Neural progenitor cell (in vitro differentiated cells): ENCODE measurements around the gene RHOD. TPM values are rescaled to one million over a fixed set of nuclear protein-coding genes. Genes with fewer than 3 reads are reported as not detected.

Experiments
- DNase-seq: peaks from one replicate; pipeline ENCODE4 v3.0.0-alpha.2; 2016; ENCODE audit warnings: low spot score
- H2AFZ ChIP-seq: fragments of 200-600 bp; sonication (generic); replicated peaks from 2 replicates; pipeline ENCODE4 v1.6.1; 2016; ENCODE audit warnings: antibody characterized with exemption
- H3F3A ChIP-seq: fragments of 200-600 bp; sonication (generic); 2 replicates; pipeline ENCODE4 v1.6.1; 2016; ENCODE audit warnings: antibody characterized with exemption, low read depth
- H3K27ac ChIP-seq: fragments of 200-600 bp; sonication (generic); 2 replicates; pipeline ENCODE4 v1.5.1; 2016; ENCODE audit warnings: mild to moderate bottlenecking
- H3K27me3 ChIP-seq: fragments of 200-600 bp; sonication (generic); 2 replicates; pipeline ENCODE4 v1.6.1; 2016; ENCODE audit warnings: mild to moderate bottlenecking, moderate library complexity
- H3K36me3 ChIP-seq: fragments of 200-600 bp; sonication (generic); 2 replicates; pipeline ENCODE4 v1.5.1; 2016
- H3K4me1 ChIP-seq: fragments of 200-600 bp; sonication (generic); 2 replicates; pipeline ENCODE4 v1.6.1; 2016; ENCODE audit warnings: mixed run types
- H3K4me2 ChIP-seq: fragments of 200-600 bp; sonication (generic); 2 replicates; pipeline ENCODE4 v1.6.1; 2016
- H3K4me3 ChIP-seq: fragments of 200-600 bp; sonication (generic); 2 replicates; pipeline ENCODE4 v1.5.1; 2016
- H3K79me2 ChIP-seq: fragments of 200-600 bp; sonication (generic); 2 replicates; pipeline ENCODE4 v1.6.1; 2016; ENCODE audit warnings: low read depth
- H3K9ac ChIP-seq: fragments of 200-600 bp; sonication (generic); 2 replicates; pipeline ENCODE4 v1.6.1; 2016
- H3K9me3 ChIP-seq: fragments of 200-600 bp; sonication (generic); 2 replicates; pipeline ENCODE4 v1.5.1; 2016; ENCODE audit warnings: low read depth
- H4K20me1 ChIP-seq: fragments of 200-600 bp; sonication (generic); 2 replicates; pipeline ENCODE4 v1.6.1; 2016; ENCODE audit warnings: low read depth
- H3K27ac Mint-ChIP-seq: 3 replicates; pipeline ENCODE4 v1.8.0; 2021; ENCODE audit warnings: mixed read lengths
- H3K27me3 Mint-ChIP-seq: 2 replicates; pipeline ENCODE4 v1.8.0; 2022; ENCODE audit warnings: low read depth, mild to moderate bottlenecking, inconsistent platforms, moderate library complexity, mixed read lengths; ENCODE audit not compliant: insufficient read depth
- H3K36me3 Mint-ChIP-seq: 3 replicates; pipeline ENCODE4 v1.8.0; 2021; ENCODE audit warnings: mixed read lengths
- H3K4me1 Mint-ChIP-seq: 3 replicates; pipeline ENCODE4 v1.8.0; 2021; ENCODE audit warnings: mixed read lengths
- H3K4me3 Mint-ChIP-seq: 3 replicates; pipeline ENCODE4 v1.8.0; 2021; ENCODE audit warnings: mild to moderate bottlenecking, moderate library complexity, mixed read lengths
- H3K9me3 Mint-ChIP-seq: 3 replicates; pipeline ENCODE4 v1.8.0; 2020; ENCODE audit warnings: mixed read lengths
- CTCF ChIP-seq: fragments of 200-600 bp; sonication (generic); IDR thresholded peaks from 2 replicates; pipeline ENCODE4 v1.5.1; 2017; ENCODE audit warnings: antibody characterized with exemption, mild to moderate bottlenecking
- EZH2 ChIP-seq: fragments of 200-600 bp; sonication (generic); IDR thresholded peaks from 2 replicates; pipeline ENCODE4 v1.6.1; 2017; ENCODE audit warnings: antibody characterized with exemption, mild to moderate bottlenecking, moderate library complexity
- EZH2phosphoT487 ChIP-seq: fragments of 200-600 bp; sonication (generic); IDR thresholded peaks from 2 replicates; pipeline ENCODE4 v1.6.1; 2017; ENCODE audit warnings: antibody characterized with exemption
- total RNA-seq: library from RNA; depleted of rRNA; stranded (reverse); fragments of >200 nt; gene quantifications from 2 replicates; pipeline ENCODE4 v1.2.3, GENCODE V29; 2015; ENCODE audit warnings: low replicate concordance

The RHOD gene
- total RNA-seq, 1 donor from 2014 or later, result 6.6 TPM

DNA sequence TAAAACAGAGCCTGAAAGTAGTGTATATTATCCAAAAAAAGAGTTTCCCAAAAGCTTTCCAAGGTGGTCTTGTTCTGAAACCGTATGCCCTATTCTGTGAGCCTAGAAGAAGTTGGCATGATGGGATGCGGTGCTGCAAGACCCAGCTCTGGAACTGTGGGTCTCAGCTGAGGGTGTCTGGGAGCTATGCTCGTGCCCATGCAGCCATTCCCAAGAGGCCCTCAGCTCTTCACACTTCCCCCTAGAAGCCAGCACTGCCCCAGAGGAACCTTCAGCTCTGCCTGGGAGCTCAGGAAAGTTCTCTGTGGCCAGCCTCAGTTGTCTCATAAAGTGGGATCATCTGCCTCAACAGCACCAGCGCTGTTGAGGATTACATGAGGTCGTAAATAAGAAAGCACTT is 40.1 kb upstream of the RHOD start:
- H3K36me3 Mint-ChIP-seq, result no peaks in the 10 kb centered on the region
- H3K9me3 Mint-ChIP-seq, result no peaks in the 10 kb centered on the region
- Histone ChIP-seq H3K4me3 (no peak overlapping the region), H4K20me1 (no peaks in the 10 kb centered on the region), H3K4me2 (no peak overlapping the region), H3K79me2 (no peaks in the 10 kb centered on the region), H3K36me3 (no peaks in the 10 kb centered on the region), H3K4me1 (no peaks in the 10 kb centered on the region), H3K27me3 (peaks cover 5% of the 10 kb centered on the region), H2AFZ (no peak overlapping the region), H3K27ac (no peak overlapping the region), H3F3A (no peaks in the 10 kb centered on the region), H3K9me3 (no peaks in the 10 kb centered on the region), H3K9ac (no peak overlapping the region)
- no peak overlapping the region for H3K27ac Mint-ChIP-seq
- H3K4me3 Mint-ChIP-seq, result no peak overlapping the region
- DNase-seq, result no peak
- peaks cover 18% of the 10 kb centered on the region for H3K27me3 Mint-ChIP-seq
- TF ChIP-seq CTCF, result no peak
- TF ChIP-seq EZH2, result no peak
- TF ChIP-seq EZH2phosphoT487, result no peak
- peaks cover 11% of the 10 kb centered on the region for H3K4me1 Mint-ChIP-seq

DNA sequence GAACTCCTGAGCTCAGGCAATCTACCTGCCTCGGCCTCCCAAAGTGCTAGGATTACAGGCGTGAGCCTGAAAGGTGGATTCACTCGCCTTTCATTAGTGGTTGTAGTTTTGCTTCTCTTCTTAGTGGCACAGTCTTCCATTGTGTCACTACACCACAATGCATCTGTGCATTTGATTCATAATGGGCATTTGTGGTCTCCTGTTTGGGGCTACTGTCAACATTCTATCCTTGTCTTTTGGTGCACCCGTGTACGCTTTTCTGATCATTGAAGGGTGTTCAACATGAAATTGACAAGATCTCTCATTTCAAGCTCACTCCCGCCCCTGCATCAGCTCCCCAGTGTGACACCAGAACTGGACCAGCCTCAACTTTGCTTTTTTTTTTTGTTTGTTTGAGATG is 35.7 kb upstream of the RHOD start:
- no peak overlapping the region for H3K27ac Mint-ChIP-seq
- no peak overlapping the region for H3K4me3 ChIP-seq
- no peak overlapping the region for H3K9ac ChIP-seq
- no peak overlapping the region for H3K27ac ChIP-seq
- peaks cover 6% of the 10 kb centered on the region for H3F3A ChIP-seq
- no peaks in the 10 kb centered on the region for H3K36me3 Mint-ChIP-seq
- no peak overlapping the region for H3K4me2 ChIP-seq
- no peaks in the 10 kb centered on the region for H3K9me3 Mint-ChIP-seq
- no peak for DNase-seq
- H3K9me3 ChIP-seq, result no peaks in the 10 kb centered on the region
- peaks cover 13% of the 10 kb centered on the region for H4K20me1 ChIP-seq
- no peaks in the 10 kb centered on the region for H3K79me2 ChIP-seq
- H2AFZ ChIP-seq, result no peak overlapping the region
- no peaks in the 10 kb centered on the region for H3K36me3 ChIP-seq
- no peak for TF ChIP-seq CTCF
- peaks cover 9% of the 10 kb centered on the region for H3K4me1 ChIP-seq
- H3K27me3 Mint-ChIP-seq, result peaks cover 42% of the 10 kb centered on the region
- H3K4me3 Mint-ChIP-seq, result no peak overlapping the region
- peaks cover 49% of the 10 kb centered on the region for H3K27me3 ChIP-seq
- H3K4me1 Mint-ChIP-seq, result peaks cover 5% of the 10 kb centered on the region

DNA sequence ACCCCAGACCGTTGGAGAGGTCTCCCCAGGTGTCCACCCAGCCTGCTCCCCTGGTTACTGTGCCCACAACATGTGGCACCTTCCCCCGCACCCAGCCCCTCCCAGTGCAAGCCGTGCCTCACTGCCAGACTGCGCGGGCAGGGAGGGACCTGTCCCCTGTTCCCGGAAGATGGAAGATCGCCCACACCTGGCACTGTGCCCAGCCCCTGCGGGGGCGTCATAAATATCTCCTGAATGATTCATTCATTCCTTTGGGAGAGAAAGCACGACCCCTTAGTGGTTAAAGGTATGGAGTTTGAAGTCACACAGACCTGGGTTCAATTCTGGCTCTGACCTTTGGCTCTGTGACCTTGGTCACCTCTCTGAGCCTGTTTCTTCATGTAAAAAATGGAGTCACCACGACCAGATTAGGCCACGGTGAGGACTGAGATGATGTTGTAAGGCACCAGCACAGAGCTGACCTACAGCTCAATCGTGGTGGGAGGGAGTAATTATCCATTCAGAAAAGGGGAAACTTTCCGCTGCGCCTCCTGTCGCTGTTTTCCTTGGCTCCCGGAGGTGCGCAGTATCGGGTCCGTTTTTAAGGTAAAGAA is 34.2 kb upstream of the RHOD start:
- H3K4me1 ChIP-seq, result peaks cover 9% of the 10 kb centered on the region
- peak overlapping the region; percentile 90 for H2AFZ ChIP-seq
- no peak overlapping the region for H3K9ac ChIP-seq
- H3K9me3 Mint-ChIP-seq, result no peaks in the 10 kb centered on the region
- no peak overlapping the region for H3K27ac Mint-ChIP-seq
- H3K36me3 ChIP-seq, result no peaks in the 10 kb centered on the region
- H3K79me2 ChIP-seq, result no peaks in the 10 kb centered on the region
- H3K9me3 ChIP-seq, result no peaks in the 10 kb centered on the region
- H4K20me1 ChIP-seq, result peaks cover 13% of the 10 kb centered on the region
- TF ChIP-seq EZH2 (no peak), CTCF (no peak), EZH2phosphoT487 (peak; percentile 1)
- DNase-seq, result no peak
- no peak overlapping the region for H3K27ac ChIP-seq
- H3K4me3 ChIP-seq, result peak overlapping the region; percentile 51
- peaks cover 42% of the 10 kb centered on the region for H3K27me3 Mint-ChIP-seq
- peak overlapping the region; percentile 85 for H3K4me3 Mint-ChIP-seq
- H3K27me3 ChIP-seq, result peaks cover 50% of the 10 kb centered on the region
- H3K36me3 Mint-ChIP-seq, result no peaks in the 10 kb centered on the region
- H3K4me1 Mint-ChIP-seq, result peaks cover 5% of the 10 kb centered on the region
- H3F3A ChIP-seq, result peaks cover 6% of the 10 kb centered on the region
- H3K4me2 ChIP-seq, result peak overlapping the region; percentile 83
